ENCODE measurements around the gene RAB8B.

Gene RAB8B

DNA sequence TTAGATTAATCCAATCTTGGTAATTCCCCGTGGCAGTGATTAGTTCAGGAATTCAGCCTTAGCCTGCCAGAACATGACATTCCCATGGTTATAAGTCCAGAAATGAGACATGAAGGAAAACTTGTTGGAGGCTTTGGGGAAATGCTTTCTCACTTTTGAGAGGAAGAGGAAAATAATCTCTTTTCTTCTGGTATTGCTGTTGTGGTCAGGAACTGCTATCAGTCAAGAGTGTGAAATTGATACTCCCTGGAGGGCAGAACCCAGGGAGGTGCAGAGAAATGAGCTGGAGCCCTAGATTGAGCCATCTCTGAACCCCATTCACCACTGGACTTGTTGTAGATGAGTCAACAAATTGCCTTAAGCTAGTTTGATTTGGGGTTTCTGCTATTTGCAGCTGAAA is 49.4 kb downstream of the RAB8B start:
- DNase-seq = no peak

DNA sequence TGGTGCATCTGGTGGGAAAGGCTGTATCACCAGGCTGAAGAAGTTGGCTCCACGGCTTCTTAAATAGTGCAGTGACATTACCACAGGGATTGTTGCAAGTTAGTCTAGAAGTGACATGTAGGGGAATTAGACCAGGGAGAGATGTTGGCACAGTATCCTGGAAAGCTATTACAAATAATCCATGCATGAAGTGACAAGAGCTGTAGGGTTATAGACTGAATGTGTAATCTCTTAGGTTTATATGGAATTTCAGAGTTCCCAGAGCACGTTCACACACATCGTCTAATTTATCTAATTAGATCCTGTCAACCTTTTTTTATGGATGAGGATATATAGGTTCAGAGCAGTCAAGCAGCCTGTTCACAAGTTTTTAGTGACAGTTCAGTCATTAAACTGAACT is 50.7 kb downstream of the RAB8B start:
- DNase-seq = no peak

DNA sequence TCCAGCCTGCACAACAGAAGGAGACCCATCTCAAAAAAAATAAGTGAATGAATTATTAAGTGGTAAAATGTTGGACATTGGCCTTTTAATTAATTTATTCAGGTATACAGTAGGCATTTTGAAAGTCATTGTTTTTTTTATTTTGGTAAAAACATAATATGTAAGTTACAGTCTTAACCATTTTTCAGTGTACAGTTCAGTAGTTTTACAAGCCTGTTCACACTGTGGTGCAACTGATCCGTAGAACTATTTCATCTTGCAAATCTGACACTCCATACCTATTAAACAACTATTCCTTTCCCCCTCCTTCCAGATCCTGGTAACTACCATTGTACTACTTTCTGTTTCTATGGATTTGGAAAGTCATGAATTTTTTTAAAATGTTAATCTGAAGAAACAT is 51.9 kb downstream of the RAB8B start:
- no peak for DNase-seq

DNA sequence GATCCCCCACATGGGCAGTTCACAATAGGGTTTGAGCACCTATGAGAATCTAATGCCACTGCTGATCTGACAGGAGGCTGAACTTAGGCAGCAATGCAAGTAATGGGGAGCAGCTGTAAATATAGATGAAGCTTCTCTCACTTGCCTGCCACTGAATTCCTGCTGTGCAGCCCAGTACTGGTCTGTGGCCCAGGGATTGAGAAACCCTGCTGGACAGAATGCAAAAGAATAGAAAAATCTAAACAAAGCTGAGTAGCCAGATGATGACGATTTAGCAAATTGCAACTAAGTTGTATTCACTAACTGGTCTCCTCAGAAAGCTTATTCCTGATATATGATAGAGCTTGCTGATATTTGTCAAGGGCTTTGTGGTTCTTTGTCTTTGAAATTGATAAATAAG is 53.7 kb downstream of the RAB8B start:
- DNase-seq = no peak

DNA sequence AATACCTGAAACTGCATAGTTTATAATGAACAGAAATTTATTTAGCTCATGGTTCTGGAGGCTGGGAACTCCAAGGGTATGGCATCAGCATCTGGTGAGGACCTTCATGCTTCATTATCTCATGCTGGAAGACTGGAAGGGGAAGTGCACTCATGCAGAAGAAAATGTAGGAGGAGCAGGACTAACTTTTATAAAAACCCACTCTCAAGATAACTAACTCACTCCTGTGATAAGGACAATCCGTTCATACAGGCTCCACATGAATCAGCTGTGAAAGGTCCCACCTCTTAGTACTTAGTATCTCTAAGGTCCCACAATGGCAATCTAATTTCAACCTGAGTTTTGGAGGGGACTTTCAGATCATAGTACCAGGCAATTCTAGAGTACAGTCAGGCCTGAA is 54.4 kb downstream of the RAB8B start:
- DNase-seq = no peak

DNA sequence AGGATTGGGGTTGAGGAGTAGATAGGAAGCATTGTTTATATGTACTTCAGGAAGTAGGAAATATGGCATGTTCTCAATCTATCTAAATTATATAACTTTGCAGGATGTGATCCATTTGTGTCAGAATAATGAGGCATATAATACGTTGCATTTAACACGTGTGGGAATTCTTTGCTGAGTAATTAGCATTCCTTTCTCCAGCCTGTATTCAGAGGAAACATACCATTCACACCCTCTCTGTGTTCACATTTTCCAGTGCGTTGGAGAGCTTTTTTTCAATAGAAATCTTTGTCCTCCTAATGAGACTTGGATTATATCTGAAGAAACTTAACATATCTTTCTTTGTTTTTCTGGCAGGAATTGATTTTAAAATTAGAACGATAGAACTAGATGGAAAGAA is 55.0 kb downstream of the RAB8B start:
- DNase-seq = no peak

DNA sequence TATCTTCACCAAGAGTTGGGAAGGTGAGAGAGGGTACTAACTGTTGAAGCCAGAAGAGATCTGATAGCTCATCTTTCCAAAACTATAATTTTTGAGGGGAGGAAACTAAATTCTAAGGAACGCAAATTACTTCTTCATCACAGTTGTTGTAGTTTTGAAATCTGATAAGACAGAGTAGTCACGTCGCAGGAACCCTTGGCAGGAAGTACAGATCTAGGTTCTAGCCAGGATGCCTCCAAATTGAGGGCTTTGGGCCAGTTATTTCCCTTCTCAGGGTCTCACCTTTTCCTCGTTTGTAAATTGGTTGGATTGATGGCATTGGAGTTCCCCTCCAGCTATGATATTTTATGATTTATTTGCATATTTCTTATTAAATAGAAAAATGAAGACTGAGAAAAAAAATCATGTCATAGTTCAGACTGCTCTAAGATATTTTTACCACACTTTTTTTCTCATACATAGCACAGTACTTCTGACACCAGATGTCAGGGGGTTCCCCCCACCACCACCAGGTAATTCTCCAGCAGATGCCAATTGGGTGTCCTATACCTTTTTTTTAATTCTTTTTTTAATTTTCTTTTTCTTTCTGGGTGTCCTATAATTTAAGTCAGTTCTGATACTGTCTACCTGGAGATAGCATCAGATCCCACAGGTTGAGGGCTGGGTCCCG is 55.7 kb downstream of the RAB8B start:
- DNase-seq = no peak

DNA sequence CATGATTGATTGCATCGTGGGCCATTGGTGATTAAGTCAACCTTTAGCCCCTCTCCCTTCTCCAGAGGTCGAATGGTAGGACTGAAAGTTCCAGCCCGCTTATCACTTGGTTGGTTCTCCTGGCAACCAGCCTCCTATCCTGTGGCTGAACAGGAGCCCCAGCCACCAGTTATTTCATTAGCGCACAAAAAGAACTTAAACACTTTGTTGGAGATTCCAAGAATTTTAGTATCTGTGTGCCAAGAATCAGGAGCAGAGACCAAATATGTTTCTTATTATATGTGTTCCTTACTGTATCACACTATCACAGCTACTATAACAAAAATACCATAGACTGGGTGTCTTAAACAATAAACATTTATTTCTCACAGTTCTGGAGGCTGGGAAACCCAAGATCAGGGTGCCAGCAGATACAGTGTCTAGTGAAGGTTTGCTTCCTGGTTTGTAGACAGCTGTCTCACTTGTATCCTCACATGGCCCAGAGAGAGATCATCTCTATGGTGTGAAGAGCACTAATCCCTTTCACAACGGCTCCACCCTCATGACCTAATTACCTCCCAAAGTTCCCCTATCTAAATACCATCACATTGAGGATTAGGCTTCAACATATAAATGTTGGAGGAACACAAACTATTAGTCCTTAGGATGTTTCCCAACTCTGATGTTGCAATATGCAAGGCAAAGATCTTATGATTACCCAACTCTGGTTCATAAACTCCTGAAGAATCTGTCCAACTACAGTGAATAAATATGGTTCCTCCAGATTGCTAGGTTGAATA is 57.5 kb downstream of the RAB8B start:
- no peak for DNase-seq

DNA sequence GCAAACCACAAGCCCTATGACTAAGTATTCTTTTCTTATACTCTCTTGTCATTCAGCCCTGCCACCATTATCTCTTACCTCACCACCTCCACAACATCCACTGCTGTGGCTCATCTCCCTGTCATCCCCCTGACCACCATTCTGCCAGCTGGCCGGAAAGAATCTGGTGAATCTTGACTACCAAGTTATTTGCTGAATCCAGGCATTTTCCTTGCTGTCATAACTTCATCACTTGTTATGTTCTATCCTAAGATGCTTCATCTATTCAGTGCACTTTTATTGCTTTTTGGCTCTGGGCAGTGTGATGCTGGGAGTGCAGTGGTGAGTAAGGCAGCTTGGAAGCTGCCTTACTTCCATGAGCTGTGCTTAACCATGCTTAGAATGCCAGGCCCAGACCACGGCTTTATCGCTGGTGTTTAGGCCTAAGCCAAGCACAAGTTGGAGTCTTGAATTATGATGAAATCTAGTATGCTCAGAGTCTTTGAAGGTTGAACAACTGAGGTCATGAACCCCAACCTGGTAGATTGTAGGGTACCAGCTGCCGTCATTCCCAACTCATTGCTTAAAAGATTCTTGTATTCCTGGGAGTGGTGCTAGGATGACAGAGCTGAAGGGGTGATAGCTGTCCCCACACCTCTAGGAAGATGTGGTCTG is 61.0 kb downstream of the RAB8B start:
- DNase-seq = no peak

DNA sequence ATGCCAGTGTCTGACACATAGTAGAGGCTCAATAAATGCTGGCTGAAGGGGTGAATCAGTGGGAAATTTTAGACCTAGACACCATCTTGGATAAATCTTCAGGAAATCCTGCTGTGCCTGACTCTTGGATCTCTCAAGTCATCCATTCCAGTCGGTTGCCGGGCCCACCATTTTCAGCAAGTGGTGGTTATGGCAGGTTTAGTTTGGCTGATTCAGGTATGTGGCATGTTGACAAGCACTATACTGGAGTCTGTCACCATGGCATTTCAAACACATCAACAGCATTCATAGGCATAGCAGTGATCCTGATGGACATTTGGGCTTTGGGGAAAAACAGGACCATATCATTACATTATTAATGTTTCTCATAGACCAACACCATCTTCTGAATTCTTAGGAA is 62.3 kb downstream of the RAB8B start:
- DNase-seq = no peak

DNA sequence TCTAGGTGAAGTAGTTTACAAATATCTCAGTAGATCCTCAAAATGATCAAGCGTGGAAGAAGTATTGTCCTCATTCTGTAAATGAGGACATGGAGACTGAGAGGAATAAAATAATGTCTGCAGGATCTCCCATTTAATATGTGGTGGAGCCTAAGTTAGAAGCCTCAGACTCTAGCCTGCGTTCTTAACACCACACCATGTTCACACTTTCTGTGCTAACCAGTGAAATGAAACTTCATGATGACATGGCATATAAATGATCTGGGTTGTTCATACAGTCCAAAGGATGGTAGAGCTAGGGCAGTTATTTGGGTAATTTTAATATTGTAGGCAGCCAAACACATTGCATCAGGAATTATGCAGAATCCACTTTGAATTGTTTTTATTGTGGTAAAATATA is 62.9 kb downstream of the RAB8B start:
- no peak for DNase-seq

DNA sequence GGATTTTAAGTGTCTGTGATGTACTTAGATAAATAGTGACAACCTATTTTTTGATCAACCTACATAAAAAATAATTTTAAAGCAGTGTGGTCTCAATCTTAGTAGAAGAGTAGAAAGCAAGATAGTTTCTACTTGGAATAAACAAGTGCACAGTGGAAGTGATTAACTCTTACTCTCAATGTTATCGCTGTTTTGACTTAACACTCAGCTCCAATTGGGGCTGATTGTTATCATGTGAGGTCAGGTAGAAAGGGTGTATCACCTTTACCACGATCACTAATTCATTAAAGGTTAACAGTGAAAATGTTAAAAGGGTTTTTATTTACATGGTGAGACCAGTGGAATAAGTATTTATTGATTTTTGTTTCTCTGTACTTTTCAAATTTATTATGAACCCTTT is 65.6 kb downstream of the RAB8B start:
- DNase-seq = no peak

DNA sequence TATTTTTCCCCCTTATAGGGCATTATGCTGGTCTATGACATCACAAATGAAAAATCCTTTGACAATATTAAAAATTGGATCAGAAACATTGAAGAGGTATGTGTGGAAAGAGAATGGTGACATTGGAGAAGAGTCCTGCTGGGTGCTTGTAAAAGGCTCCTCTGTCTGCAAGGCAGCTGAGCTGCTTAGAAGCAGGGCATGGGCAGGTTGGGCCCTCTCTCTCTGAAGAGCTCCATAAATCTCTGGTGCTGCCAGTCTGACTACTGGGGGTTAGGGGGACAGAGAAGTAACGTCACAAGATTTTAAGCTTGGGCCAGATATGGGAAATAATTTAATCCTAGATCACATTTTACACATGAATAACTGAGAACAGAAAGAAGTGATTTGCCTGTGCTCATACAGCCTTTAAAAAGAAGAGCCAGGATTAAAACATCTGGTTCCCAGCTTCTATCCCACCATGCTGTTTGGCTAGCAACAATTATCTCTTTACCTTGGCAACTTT is 66.1 kb downstream of the RAB8B start:
- no peak for DNase-seq

DNA sequence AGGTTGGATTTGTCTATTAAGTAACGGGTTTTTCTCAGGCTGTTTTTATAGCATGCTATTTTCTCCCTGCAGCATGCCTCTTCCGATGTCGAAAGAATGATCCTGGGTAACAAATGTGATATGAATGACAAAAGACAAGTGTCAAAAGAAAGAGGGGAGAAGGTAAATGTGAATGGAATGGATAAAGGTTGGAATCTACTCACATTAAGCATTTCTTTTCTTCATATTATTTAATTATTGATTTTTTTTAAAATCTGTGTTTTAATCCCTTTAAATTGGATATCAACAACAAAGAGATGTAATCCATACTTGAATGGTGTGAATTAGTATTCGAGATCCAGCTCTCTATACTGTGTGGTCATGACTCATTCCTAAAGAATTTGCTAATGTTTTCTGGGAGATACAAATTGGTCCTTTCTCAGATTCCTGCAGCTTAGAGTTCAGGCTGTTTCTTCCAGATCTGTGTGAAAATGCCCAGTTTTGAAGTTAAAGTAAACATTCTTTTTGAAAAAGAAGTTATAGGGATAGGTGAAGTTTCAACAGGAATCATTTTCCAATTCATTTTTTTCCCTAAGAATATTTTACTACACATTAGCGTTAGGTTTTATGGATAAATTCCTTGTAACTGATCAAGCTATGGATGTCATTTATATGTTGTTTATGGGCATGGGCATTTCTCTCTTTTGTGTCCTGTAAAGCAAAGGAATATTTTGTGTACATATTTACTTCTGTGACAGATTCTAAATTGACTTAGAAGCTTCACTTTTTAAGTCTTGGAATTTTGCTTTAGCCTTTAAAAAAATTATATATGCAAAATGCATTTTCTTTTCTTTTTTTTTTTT is 67.2 kb downstream of the RAB8B start:
- no peak for DNase-seq

DNA sequence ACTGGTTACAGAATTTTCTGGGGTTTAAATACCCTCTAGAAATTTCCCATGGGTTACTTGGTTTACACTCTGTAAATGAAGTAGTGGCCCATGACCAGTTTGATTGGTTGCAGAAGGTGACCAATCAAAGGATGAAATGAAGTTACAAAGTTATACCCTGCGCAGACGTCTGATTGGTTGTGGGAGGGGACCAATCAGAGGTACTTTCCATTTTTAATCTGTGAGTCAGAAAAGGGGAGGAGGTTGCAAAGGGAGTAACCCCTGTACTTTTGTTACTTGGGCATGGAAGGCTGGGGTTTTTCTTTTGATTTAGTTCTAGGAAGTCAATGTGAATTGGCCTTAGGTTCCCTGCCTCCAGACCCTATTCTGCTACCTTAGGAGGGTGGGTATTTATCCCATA is 69.3 kb downstream of the RAB8B start:
- no peak for DNase-seq

DNA sequence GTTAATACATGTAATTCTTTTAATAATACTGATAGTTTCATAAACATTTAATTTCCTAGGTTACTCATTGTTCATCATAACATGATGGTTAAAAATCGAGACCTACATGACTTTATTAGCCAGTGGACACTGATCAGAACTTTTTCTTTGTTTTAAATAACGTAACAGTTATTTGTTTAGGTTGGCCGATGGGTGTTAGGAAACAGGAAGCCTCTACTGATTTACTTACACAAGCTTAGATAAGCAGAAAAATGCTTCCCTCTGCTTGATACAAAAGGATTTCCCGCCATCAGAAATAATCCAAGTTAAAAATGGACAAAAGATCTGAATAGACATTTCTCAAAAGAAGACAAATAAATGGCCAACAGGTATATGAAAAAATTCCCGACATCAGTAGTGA is 71.4 kb downstream of the RAB8B start:
- DNase-seq = no peak

DNA sequence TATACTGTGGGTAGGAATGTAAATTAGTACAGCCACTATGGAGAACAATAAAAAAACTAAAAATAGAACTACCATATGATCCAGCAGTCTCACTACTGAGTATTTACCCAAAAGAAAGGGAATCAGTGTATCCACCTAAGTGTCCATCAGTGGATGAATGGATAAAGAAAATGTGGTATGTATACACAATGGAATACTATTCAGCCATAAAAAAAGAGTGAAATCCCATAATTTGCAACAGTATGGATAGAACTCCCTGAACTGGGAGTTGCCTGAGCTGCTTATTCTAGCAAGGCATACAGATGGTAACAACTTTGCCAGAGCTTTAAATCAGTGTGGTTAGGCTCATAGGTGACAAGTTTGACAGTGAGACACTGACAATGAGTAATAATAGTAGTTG is 71.9 kb downstream of the RAB8B start:
- no peak for DNase-seq

DNA sequence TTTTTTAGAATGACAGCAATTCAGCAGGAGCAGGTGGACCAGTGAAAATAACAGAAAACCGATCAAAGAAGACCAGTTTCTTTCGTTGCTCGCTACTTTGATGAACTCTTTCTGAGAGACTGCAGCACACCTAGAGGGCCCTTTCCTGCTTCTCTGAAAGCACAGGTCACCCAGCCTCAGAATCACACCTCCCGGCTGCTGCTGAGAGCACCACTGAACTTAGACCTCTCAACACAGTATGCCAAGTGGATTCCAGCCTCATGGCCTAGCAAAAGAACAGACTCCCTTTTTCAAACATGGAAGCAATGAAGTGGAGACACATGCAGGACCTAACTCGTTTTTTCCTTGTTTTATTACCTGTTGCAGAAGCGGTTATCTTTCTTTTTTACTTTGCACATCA is 74.1 kb downstream of the RAB8B start:
- no peak for DNase-seq

DNA sequence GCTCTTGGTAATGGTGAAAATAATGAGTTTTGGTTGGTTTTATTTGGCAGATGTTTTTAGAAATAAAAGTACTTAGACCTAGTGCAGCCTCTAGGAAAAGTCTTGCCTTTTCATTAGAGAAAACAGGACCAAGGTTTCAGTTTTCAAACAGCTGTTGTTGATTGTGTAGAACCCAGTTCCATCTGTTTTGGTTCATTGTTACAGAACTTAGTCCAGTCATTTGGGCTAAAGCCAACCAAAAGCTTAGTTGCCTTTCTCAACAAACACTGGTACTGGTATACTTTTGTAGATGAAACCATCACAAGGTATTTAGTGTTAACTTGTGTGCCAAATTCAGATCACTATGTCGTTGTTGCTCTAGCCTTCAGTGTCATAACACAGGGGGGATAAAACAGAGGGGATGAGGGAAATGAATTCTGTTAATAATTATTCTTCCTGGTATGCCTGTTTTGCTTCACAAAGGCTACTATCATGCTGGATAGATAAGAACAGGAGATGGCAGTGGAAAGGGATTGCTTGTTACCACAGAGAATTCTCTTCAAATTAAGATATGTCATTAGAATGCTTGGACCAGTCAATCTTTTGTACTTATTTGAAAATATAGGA is 75.4 kb downstream of the RAB8B start:
- DNase-seq = peak; percentile 80

DNA sequence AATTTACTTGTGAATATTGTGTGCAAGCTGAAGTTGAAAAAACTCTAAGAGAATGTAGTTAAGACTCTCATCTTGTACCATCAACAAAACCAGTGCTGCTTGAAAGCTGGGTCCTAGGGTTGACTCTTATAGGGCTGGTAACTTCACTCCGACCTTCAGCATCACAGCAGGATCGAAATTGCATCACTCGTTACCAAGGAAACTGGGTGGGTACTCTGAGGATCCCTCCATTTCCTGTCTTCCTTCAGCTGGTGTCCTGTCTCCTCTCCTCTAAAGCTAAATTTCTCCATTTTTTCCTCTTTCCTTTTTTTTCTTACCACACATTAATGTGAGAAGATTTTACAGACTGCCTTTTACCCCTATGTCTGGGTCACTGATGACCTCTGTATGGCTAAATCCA is 85.0 kb downstream of the RAB8B start:
- no peak for DNase-seq

DNA sequence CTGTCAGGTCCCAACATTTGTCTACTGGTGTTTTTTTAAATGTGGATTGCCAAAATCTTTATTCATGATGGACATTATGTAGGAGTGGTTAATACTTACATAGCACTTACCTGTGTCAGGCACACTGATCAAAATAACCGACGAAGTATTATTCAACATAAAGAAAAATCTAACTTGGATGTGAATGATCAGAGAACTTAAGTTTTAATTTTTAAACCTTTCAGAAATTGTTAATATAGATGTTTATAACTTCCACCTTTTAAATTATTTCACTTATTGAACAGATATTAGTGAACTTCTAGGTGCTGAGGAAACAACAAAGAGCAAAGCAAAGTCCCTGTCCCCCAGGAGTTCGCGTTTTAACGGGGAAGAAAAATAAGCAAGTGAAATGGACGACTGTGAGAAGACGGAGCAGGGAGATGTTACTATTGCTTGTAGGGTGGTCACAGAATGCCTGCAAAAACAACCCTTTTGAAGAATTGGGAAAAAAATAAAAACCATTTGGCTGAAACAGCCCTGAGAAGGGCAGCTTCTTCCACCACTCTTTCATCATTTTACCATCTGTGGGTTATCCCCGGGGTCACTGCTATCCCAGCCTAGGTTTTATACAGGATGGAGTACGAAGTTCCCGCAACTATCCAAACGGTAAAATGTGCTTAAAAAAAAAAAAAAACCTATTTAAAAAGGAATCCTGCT is 87.1 kb downstream of the RAB8B start:
- DNase-seq = no peak
